Upper lobe of left lung (tissue), 6 donors: Measurements from ENCODE around the gene MYO18A. TPM values are rescaled to one million over a fixed set of nuclear protein-coding genes. Genes with fewer than 3 reads are reported as not detected.

Source experiments
- ATAC-seq, 2 donors: fragments of 200-7000 bp; cut with Tn5 transposase; one replicate each; pipeline ENCODE4 v1.9.1; 2022; ENCODE audit warnings: mild to moderate bottlenecking in 2 of 2, moderate library complexity in 2 of 2; ENCODE audit not compliant: low FRiP score in 2 of 2
- DNase-seq, 2 donors: peaks; one replicate each; pipeline ENCODE4 v3.0.0-alpha.2; 2019 to 2020
- H3K27ac ChIP-seq, 4 donors: fragments of 200-600 bp; sonication (generic); one replicate each; pipeline ENCODE4 v1.5.1; 2016 to 2019
- H3K27me3 ChIP-seq, 4 donors: fragments of 200-600 bp; sonication (generic); one replicate each; pipeline ENCODE4 v1.5.1; 2017 to 2019
- H3K36me3 ChIP-seq, 4 donors: fragments of 200-600 bp; sonication (generic); one replicate each; pipeline ENCODE4 v1.5.1; 2016 to 2019
- H3K4me1 ChIP-seq, 4 donors: fragments of 200-600 bp; sonication (generic); one replicate each; pipeline ENCODE4 v1.5.1; 2018 to 2019
- H3K4me3 ChIP-seq, 4 donors: fragments of 200-600 bp; sonication (generic); one replicate each; pipeline ENCODE4 v1.5.1; 2017 to 2019; ENCODE audit warnings: mild to moderate bottlenecking in 2 of 4, moderate library complexity in 1 of 4
- H3K9me3 ChIP-seq, 4 donors: fragments of 200-600 bp; sonication (generic); one replicate each; pipeline ENCODE4 v1.5.1; 2018 to 2019
- EP300 ChIP-seq, 4 donors: sonication (generic); formaldehyde crosslinking; IDR thresholded peaks; one replicate each; pipeline ENCODE4 v1.5.1; 2017; ENCODE audit warnings: antibody characterized with exemption in 4 of 4, control low read depth in 2 of 4
- POLR2A ChIP-seq, 4 donors: fragments of 450-650 bp; IDR thresholded peaks; one replicate each; pipeline ENCODE4 v1.5.1; 2016 to 2017; ENCODE audit warnings: antibody characterized with exemption in 4 of 4, mild to moderate bottlenecking in 2 of 4
- POLR2AphosphoS5 ChIP-seq, 2 donors: sonication (generic); formaldehyde crosslinking; IDR thresholded peaks; one replicate each; pipeline ENCODE4 v1.5.1; 2017; ENCODE audit warnings: antibody characterized with exemption in 2 of 2
- WGBS, 2 donors: methylation state at CpG; one replicate each; pipeline ENCODE4 v1.1.5; 2017 to 2018; 5-methylcytosine and 5-hydroxymethylcytosine counted together
- total RNA-seq, 6 donors: library from RNA; depleted of rRNA in 4 of 6; stranded (reverse); fragments of >200 nt in 4 of 6; gene quantifications; one replicate each; pipeline versions ENCODE4 v1.1.0 to v1.2.1, GENCODE V29; 2016 to 2021
- TF ChIP-seq, protein P1 (sequence below), 6 experiments: fragments of 450-650 bp in 4 of 6; fragments of 200-600 bp in 2 of 6; sonication (generic) in 2 of 6; IDR thresholded peaks; one replicate each; pipeline ENCODE4 v1.5.1; 2016 to 2019; ENCODE audit warnings: antibody characterized with exemption in 6 of 6
- donor health status: DM: no; HTN: no; CAD: no; lungs with moderate emphysema.
- donor health status: DM: no; HTN: yes; CAD: no; lungs with severe emphysema.

MYO18A gene
- total RNA-seq, 6 donors from 2014 or later, result 37.4 to 214 (median 67.4) TPM

- Histone ChIP-seq H3K4me1 (no peaks in the 10 kb centered on the region), H3K36me3 (peaks cover 35 to 100% (median 95%) of the 10 kb centered on the region in 4 donors), H3K27me3 (no peaks in the 10 kb centered on the region), H3K9me3 (no peaks in the 10 kb centered on the region), H3K27ac (no peak overlapping the region), H3K4me3 (no peak overlapping the region)
- peak in 1 of 2 donors; percentile 53 for DNase-seq
- no peak for TF ChIP-seq POLR2AphosphoS5 (IDR thresholded peaks at IDR 0.05)
- no peak for TF ChIP-seq EP300 (IDR thresholded peaks at IDR 0.05)
- TF ChIP-seq, protein P1, sequence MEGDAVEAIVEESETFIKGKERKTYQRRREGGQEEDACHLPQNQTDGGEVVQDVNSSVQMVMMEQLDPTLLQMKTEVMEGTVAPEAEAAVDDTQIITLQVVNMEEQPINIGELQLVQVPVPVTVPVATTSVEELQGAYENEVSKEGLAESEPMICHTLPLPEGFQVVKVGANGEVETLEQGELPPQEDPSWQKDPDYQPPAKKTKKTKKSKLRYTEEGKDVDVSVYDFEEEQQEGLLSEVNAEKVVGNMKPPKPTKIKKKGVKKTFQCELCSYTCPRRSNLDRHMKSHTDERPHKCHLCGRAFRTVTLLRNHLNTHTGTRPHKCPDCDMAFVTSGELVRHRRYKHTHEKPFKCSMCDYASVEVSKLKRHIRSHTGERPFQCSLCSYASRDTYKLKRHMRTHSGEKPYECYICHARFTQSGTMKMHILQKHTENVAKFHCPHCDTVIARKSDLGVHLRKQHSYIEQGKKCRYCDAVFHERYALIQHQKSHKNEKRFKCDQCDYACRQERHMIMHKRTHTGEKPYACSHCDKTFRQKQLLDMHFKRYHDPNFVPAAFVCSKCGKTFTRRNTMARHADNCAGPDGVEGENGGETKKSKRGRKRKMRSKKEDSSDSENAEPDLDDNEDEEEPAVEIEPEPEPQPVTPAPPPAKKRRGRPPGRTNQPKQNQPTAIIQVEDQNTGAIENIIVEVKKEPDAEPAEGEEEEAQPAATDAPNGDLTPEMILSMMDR (IDR thresholded peaks at IDR 0.05), result no peak
- TF ChIP-seq POLR2A (IDR thresholded peaks at IDR 0.05), result no peak
- 98% methylated on average over 17 to 20 of the region's 20 CpGs for WGBS, 2 donors
- no peak for ATAC-seq
Observed at GRCh38 chr17:29093090-29093871, 86.9 kb downstream of the MYO18A start.

- 88 to 92% methylated on average over 12 to 13 of the region's 13 CpGs for WGBS, 2 donors
- Histone ChIP-seq H3K9me3 (no peaks in the 10 kb centered on the region), H3K27me3 (no peaks in the 10 kb centered on the region), H3K4me1 (no peaks in the 10 kb centered on the region), H3K27ac (no peak overlapping the region), H3K4me3 (no peak overlapping the region), H3K36me3 (peaks cover 27 to 98% (median 91%) of the 10 kb centered on the region in 4 donors)
- ATAC-seq, result no peak
- no peak for DNase-seq
- TF ChIP-seq, protein P1 (IDR thresholded peaks at IDR 0.05), result no peak
- TF ChIP-seq POLR2AphosphoS5 (IDR thresholded peaks at IDR 0.05) (no peak), EP300 (IDR thresholded peaks at IDR 0.05) (no peak), POLR2A (IDR thresholded peaks at IDR 0.05) (no peak)
Observed at GRCh38 chr17:29091606-29092289, 88.5 kb downstream of the MYO18A start.

DNA sequence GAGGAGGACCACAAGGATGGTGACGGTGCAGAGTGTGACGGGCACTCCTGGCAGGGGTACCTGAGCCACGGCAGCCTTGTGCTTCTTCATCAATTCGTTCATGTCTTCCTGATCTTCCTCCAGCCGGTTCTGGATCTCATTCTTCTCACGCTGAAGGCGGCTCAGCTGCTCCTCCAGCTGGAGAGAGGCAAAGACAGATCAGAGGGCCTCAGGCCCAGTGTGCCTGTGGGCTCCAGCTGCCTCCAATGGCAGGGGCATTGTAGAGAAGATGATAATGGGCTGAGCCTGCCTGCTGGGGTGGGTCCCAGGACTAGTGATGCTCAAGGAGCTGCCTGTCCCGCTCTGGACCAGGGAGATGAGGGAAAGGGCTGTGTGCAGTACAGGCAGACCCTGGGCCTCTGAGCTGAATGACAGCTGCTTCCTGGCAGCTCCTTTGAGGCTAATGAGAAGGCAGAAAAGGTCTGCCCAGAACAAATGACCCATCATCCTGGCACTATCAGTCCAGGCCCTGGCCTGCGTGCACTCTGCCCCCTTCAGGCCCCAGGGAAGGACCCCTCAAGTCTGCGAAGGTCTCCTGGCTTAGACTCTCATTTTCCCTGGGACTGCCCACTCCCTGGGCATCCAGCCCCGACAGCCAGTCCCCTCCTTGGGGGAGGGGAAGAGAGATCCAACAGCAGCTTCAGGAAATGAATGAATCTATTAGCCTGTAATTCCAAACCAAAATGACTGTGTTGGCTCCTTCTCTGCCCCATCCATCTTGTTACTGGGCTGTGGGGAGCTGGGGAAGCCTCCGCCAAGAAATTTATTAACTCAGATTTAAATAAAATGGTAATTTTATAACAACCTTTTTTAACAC is 89.2 kb downstream of the MYO18A start:
- 80 to 81% methylated on average over 12 of the region's 12 CpGs for WGBS, 2 donors
- DNase-seq (no peak), ATAC-seq (no peak)
- TF ChIP-seq POLR2A (IDR thresholded peaks at IDR 0.05), result no peak
- TF ChIP-seq, protein P1 (IDR thresholded peaks at IDR 0.05), result no peak
- Histone ChIP-seq H3K36me3 (peaks cover 29 to 98% (median 91%) of the 10 kb centered on the region in 4 donors), H3K27ac (no peak overlapping the region), H3K27me3 (no peaks in the 10 kb centered on the region), H3K4me1 (no peaks in the 10 kb centered on the region), H3K9me3 (no peaks in the 10 kb centered on the region), H3K4me3 (no peak overlapping the region)

GRCh38 chr17:29090108-29090507 is 90.1 kb downstream of the MYO18A start:
- no peak overlapping the region for H3K27ac ChIP-seq
- H3K4me3 ChIP-seq, result no peak overlapping the region
- no peak for TF ChIP-seq POLR2AphosphoS5 (IDR thresholded peaks at IDR 0.05)
- TF ChIP-seq EP300 (IDR thresholded peaks at IDR 0.05), result no peak
- TF ChIP-seq POLR2A (IDR thresholded peaks at IDR 0.05), result no peak
- TF ChIP-seq, protein P1 (IDR thresholded peaks at IDR 0.05), result no peak
- no peaks in the 10 kb centered on the region for H3K9me3 ChIP-seq
- H3K27me3 ChIP-seq, result no peaks in the 10 kb centered on the region
- no peaks in the 10 kb centered on the region for H3K4me1 ChIP-seq
- DNase-seq (no peak), ATAC-seq (no peak)
- peaks cover 36 to 98% (median 92%) of the 10 kb centered on the region in 4 donors for H3K36me3 ChIP-seq
- WGBS, 2 donors, result 70 to 90% methylated on average over 4 of the region's 4 CpGs
